ENCODE measurements around the gene SLC35E2B.

SLC35E2B gene

GRCh38 chr1:1622010-1622787, 70.4 kb downstream of the SLC35E2B start:
- CTCF ChIA-PET, result interaction anchor here (0.6 kb wide), 1 partner anchor 357 kb away, joined by 3 read pairs; no protein-coding TSS in a partner anchor
- DNase-seq (ENCODE audit: low read depth, low spot score), result no peak
- POLR2A ChIA-PET, result no interaction called here
- TF ChIP-seq CTCF (IDR thresholded peaks at IDR 0.05; ENCODE audit: insufficient read depth, low read length, missing control alignments), result no peak
- H3K4me3 ChIP-seq (ENCODE audit: low read depth, low read length), result no peak overlapping the region

- no peak overlapping the region for H3K4me3 ChIP-seq (ENCODE audit: low read depth, low read length)
- CTCF ChIA-PET, result no interaction called here
- TF ChIP-seq CTCF (IDR thresholded peaks at IDR 0.05; ENCODE audit: insufficient read depth, low read length, missing control alignments), result no peak
- POLR2A ChIA-PET, result no interaction called here
- no peak for DNase-seq (ENCODE audit: low read depth, low spot score)
Observed at GRCh38 chr1:1621173-1622009, 71.2 kb downstream of the SLC35E2B start.

- no peak for TF ChIP-seq CTCF (IDR thresholded peaks at IDR 0.05; ENCODE audit: insufficient read depth, low read length, missing control alignments)
- CTCF ChIA-PET, result interaction anchor here (1.3 kb wide), 1 partner anchor 36 kb away, joined by 4 read pairs; no protein-coding TSS in a partner anchor
- DNase-seq (ENCODE audit: low read depth, low spot score), result no peak
Observed at GRCh38 chr1:1620433-1621139, 72.0 kb downstream of the SLC35E2B start.

GRCh38 chr1:1619917-1620361, 72.7 kb downstream of the SLC35E2B start:
- DNase-seq (ENCODE audit: low read depth, low spot score), result no peak
- ChIA-PET POLR2A (no interaction called here), CTCF (interaction anchor here (1.3 kb wide), 1 partner anchor 37 kb away, joined by 4 read pairs; no protein-coding TSS in a partner anchor)
- no peak overlapping the region for H3K4me3 ChIP-seq (ENCODE audit: low read depth, low read length)
- TF ChIP-seq CTCF (IDR thresholded peaks at IDR 0.05; ENCODE audit: insufficient read depth, low read length, missing control alignments), result no peak

More at GRCh38 chr1:1620433-1621139, 72.0 kb downstream of the SLC35E2B start:
- POLR2A ChIA-PET, result no interaction called here
- no peak overlapping the region for H3K4me3 ChIP-seq (ENCODE audit: low read depth, low read length)

GRCh38 chr1:1618396-1619068, 74.1 kb downstream of the SLC35E2B start:
- no peak for DNase-seq (ENCODE audit: low read depth, low spot score)
- ChIA-PET CTCF (no interaction called here), POLR2A (no interaction called here)
- TF ChIP-seq CTCF (IDR thresholded peaks at IDR 0.05; ENCODE audit: insufficient read depth, low read length, missing control alignments), result no peak
- no peak overlapping the region for H3K4me3 ChIP-seq (ENCODE audit: low read depth, low read length)

Data from AG04449 (cell line).